Activated T-cell treated with anti-CD3 and anti-CD28 coated beads, Interleukin-2, amount 50 U/mL, for 4 hours (primary cell): ENCODE measurements around the gene SHH. TPM values are rescaled to one million over a fixed set of nuclear protein-coding genes. Genes with fewer than 3 reads are reported as not detected.
"Not testable (repeated sequence)": the region's sequence is repeated elsewhere in the genome, so short reads cannot be mapped to it uniquely, and the experiment has no call there.

Experiments used
- ATAC-seq, 2 donors: fragments of 200-7000 bp; cut with Tn5 transposase; one replicate each; pipeline ENCODE4 v1.10.0; 2021
- DNase-seq: peaks from one replicate; pipeline ENCODE4 v3.0.0-alpha.2; 2020
- H3K27me3 Mint-ChIP-seq: one replicate; pipeline ENCODE4 v1.8.0; 2021; ENCODE audit warnings: low read depth, mixed read lengths
- H3K36me3 Mint-ChIP-seq: one replicate; pipeline ENCODE4 v1.8.0; 2022; ENCODE audit warnings: mixed read lengths; ENCODE audit not compliant: insufficient read depth
- H3K4me1 Mint-ChIP-seq: one replicate; pipeline ENCODE4 v1.8.0; 2021; ENCODE audit warnings: low read depth, mixed read lengths
- H3K4me3 Mint-ChIP-seq: one replicate; pipeline ENCODE4 v1.8.0; 2021; ENCODE audit warnings: mild to moderate bottlenecking, moderate library complexity, mixed read lengths
- H3K9me3 Mint-ChIP-seq: one replicate; pipeline ENCODE4 v1.8.0; 2021; ENCODE audit warnings: mixed read lengths
- total RNA-seq, 3 donors: library from RNA; stranded (reverse); gene quantifications; one replicate each; pipeline ENCODE4 v1.2.1, GENCODE V29; 2021

The SHH gene
- total RNA-seq, 3 donors from 2014 or later = 0.05 TPM; not detected in 1

GRCh38 chr7:155847821-155848435, 35.7 kb upstream of the SHH start:
- Mint-ChIP-seq H3K4me3 (no peak overlapping the region), H3K9me3 (no peaks in the 10 kb centered on the region), H3K27me3 (peaks cover 11% of the 10 kb centered on the region), H3K36me3 (no peaks in the 10 kb centered on the region), H3K4me1 (no peaks in the 10 kb centered on the region)
- ATAC-seq = no peak
- no peak for DNase-seq

GRCh38 chr7:155846936-155847335, 34.7 kb upstream of the SHH start:
- DNase-seq (no peak), ATAC-seq (no peak)
- H3K4me1 Mint-ChIP-seq = no peaks in the 10 kb centered on the region
- no peaks in the 10 kb centered on the region for H3K9me3 Mint-ChIP-seq
- no peaks in the 10 kb centered on the region for H3K36me3 Mint-ChIP-seq
- peaks cover 9% of the 10 kb centered on the region for H3K27me3 Mint-ChIP-seq
- H3K4me3 Mint-ChIP-seq = no peak overlapping the region

- Mint-ChIP-seq H3K4me1 (no peaks in the 10 kb centered on the region), H3K9me3 (no peaks in the 10 kb centered on the region), H3K36me3 (no peaks in the 10 kb centered on the region), H3K4me3 (no peak overlapping the region), H3K27me3 (peaks cover 9% of the 10 kb centered on the region)
- no peak for ATAC-seq
- DNase-seq = no peak
These were observed 33.9 kb upstream of the SHH start for GRCh38 chr7:155846156-155846555.

GRCh38 chr7:155845226-155845625, 33.0 kb upstream of the SHH start:
- no peak overlapping the region for H3K4me3 Mint-ChIP-seq
- ATAC-seq = no peak

GRCh38 chr7:155844526-155844925, 32.3 kb upstream of the SHH start:
- Mint-ChIP-seq H3K4me3 (no peak overlapping the region), H3K27me3 (peaks cover 4% of the 10 kb centered on the region), H3K4me1 (no peaks in the 10 kb centered on the region), H3K9me3 (no peaks in the 10 kb centered on the region), H3K36me3 (no peaks in the 10 kb centered on the region)
- no peak for DNase-seq
- no peak for ATAC-seq

More at GRCh38 chr7:155845226-155845625, 33.0 kb upstream of the SHH start:
- Mint-ChIP-seq H3K36me3 (no peaks in the 10 kb centered on the region), H3K4me1 (no peaks in the 10 kb centered on the region), H3K27me3 (peaks cover 8% of the 10 kb centered on the region), H3K9me3 (no peaks in the 10 kb centered on the region)
- no peak for DNase-seq

- ATAC-seq (no peak), DNase-seq (no peak)
- Mint-ChIP-seq H3K4me3 (no peak overlapping the region), H3K36me3 (no peaks in the 10 kb centered on the region), H3K27me3 (peaks cover 4% of the 10 kb centered on the region), H3K4me1 (no peaks in the 10 kb centered on the region), H3K9me3 (no peaks in the 10 kb centered on the region)
These were observed 31.8 kb upstream of the SHH start for GRCh38 chr7:155844019-155844453.

GRCh38 chr7:155843426-155844018, 31.3 kb upstream of the SHH start:
- Mint-ChIP-seq H3K36me3 (no peaks in the 10 kb centered on the region), H3K4me1 (no peaks in the 10 kb centered on the region), H3K9me3 (no peaks in the 10 kb centered on the region), H3K27me3 (no peaks in the 10 kb centered on the region), H3K4me3 (no peak overlapping the region)
- ATAC-seq (no peak), DNase-seq (no peak)

GRCh38 chr7:155842496-155843265, 30.4 kb upstream of the SHH start:
- Mint-ChIP-seq H3K4me3 (no peak overlapping the region), H3K4me1 (no peaks in the 10 kb centered on the region), H3K27me3 (no peaks in the 10 kb centered on the region), H3K36me3 (no peaks in the 10 kb centered on the region), H3K9me3 (no peaks in the 10 kb centered on the region)
- DNase-seq (no peak), ATAC-seq (no peak)

GRCh38 chr7:155840909-155841308, 28.6 kb upstream of the SHH start:
- ATAC-seq (no peak), DNase-seq (no peak)
- Mint-ChIP-seq H3K4me1 (no peaks in the 10 kb centered on the region), H3K27me3 (no peaks in the 10 kb centered on the region), H3K4me3 (no peak overlapping the region), H3K9me3 (no peaks in the 10 kb centered on the region), H3K36me3 (no peaks in the 10 kb centered on the region)

GRCh38 chr7:155840262-155840885, 28.1 kb upstream of the SHH start:
- H3K36me3 Mint-ChIP-seq = no peaks in the 10 kb centered on the region
- H3K9me3 Mint-ChIP-seq = no peaks in the 10 kb centered on the region
- no peaks in the 10 kb centered on the region for H3K27me3 Mint-ChIP-seq
- DNase-seq = no peak
- ATAC-seq = no peak
- H3K4me3 Mint-ChIP-seq = no peak overlapping the region
- H3K4me1 Mint-ChIP-seq = no peaks in the 10 kb centered on the region

GRCh38 chr7:155839461-155839860, 27.2 kb upstream of the SHH start:
- DNase-seq (no peak), ATAC-seq (no peak)
- H3K4me1 Mint-ChIP-seq = no peaks in the 10 kb centered on the region
- H3K36me3 Mint-ChIP-seq = no peaks in the 10 kb centered on the region
- no peaks in the 10 kb centered on the region for H3K27me3 Mint-ChIP-seq
- no peaks in the 10 kb centered on the region for H3K9me3 Mint-ChIP-seq
- H3K4me3 Mint-ChIP-seq = no peak overlapping the region

GRCh38 chr7:155838312-155838711, 26.0 kb upstream of the SHH start:
- ATAC-seq, H3K9me3 Mint-ChIP-seq, H3K4me3 Mint-ChIP-seq, H3K36me3 Mint-ChIP-seq, H3K4me1 Mint-ChIP-seq, H3K27me3 Mint-ChIP-seq, DNase-seq: not testable (repeated sequence)

- no peak for DNase-seq
- no peaks in the 10 kb centered on the region for H3K4me1 Mint-ChIP-seq
- ATAC-seq = no peak
- no peaks in the 10 kb centered on the region for H3K27me3 Mint-ChIP-seq
- H3K36me3 Mint-ChIP-seq = no peaks in the 10 kb centered on the region
- no peaks in the 10 kb centered on the region for H3K9me3 Mint-ChIP-seq
- no peak overlapping the region for H3K4me3 Mint-ChIP-seq
These were observed 24.8 kb upstream of the SHH start for GRCh38 chr7:155837126-155837479.

- Mint-ChIP-seq H3K4me1 (no peaks in the 10 kb centered on the region), H3K36me3 (no peaks in the 10 kb centered on the region), H3K27me3 (no peaks in the 10 kb centered on the region), H3K4me3 (no peak overlapping the region), H3K9me3 (no peaks in the 10 kb centered on the region)
- no peak for ATAC-seq
- DNase-seq = no peak
These were observed 24.2 kb upstream of the SHH start for GRCh38 chr7:155836216-155837125.
